Measurements from ENCODE around the gene SPTSSB. TPM values are rescaled to one million over a fixed set of nuclear protein-coding genes. Genes with fewer than 3 reads are reported as not detected.

SPTSSB gene
- total and polyA plus RNA-seq, 7 donors, result 0.09 to 6.0 (median 0.46) TPM; not detected in 4

- Histone ChIP-seq H3K27ac (no peak overlapping the region), H3K9me3 (no peaks in the 10 kb centered on the region), H3K36me3 (no peaks in the 10 kb centered on the region), H3K4me1 (peaks cover 0 to 13% (median 6%) of the 10 kb centered on the region in 4 donors), H3K4me3 (no peak overlapping the region), H3K27me3 (no peaks in the 10 kb centered on the region)
- 34 to 38% methylated on average over 3 of the region's 3 CpGs for WGBS, 2 donors
- no peak for DNase-seq
- intact Hi-C loops (cut with DNase I), result no loop called here
- TF ChIP-seq EP300 (IDR thresholded peaks at IDR 0.05) (no peak), POLR2AphosphoS5 (IDR thresholded peaks at IDR 0.05) (no peak), CTCF (IDR thresholded peaks at IDR 0.05) (peak in 1 of 4 experiments; percentile 20), POLR2A (IDR thresholded peaks at IDR 0.05) (no peak)
These were observed 37.8 kb upstream of the SPTSSB start for GRCh38 chr3:161409069-161409468.

- WGBS, 2 donors, result 27 to 42% methylated on average over 1 of the region's 1 CpG
- H3K9me3 ChIP-seq, result no peaks in the 10 kb centered on the region
- H3K4me3 ChIP-seq, result no peak overlapping the region
- H3K4me1 ChIP-seq, result no peaks in the 10 kb centered on the region
- intact Hi-C loops (cut with DNase I), result no loop called here
- TF ChIP-seq CTCF (IDR thresholded peaks at IDR 0.05) (no peak), POLR2AphosphoS5 (IDR thresholded peaks at IDR 0.05) (no peak), EP300 (IDR thresholded peaks at IDR 0.05) (no peak), POLR2A (IDR thresholded peaks at IDR 0.05) (no peak)
- no peaks in the 10 kb centered on the region for H3K36me3 ChIP-seq
- no peaks in the 10 kb centered on the region for H3K27me3 ChIP-seq
- DNase-seq, result no peak
- no peak overlapping the region for H3K27ac ChIP-seq
These were observed 35.6 kb upstream of the SPTSSB start for GRCh38 chr3:161406594-161407555.

GRCh38 chr3:161405836-161406235 is 34.5 kb upstream of the SPTSSB start:
- 85 to 90% methylated on average over 4 of the region's 4 CpGs for WGBS, 2 donors
- Histone ChIP-seq H3K27ac (no peak overlapping the region), H3K9me3 (no peaks in the 10 kb centered on the region), H3K27me3 (no peaks in the 10 kb centered on the region), H3K4me3 (no peak overlapping the region), H3K4me1 (no peaks in the 10 kb centered on the region), H3K36me3 (no peaks in the 10 kb centered on the region)
- DNase-seq, result no peak
- TF ChIP-seq CTCF (IDR thresholded peaks at IDR 0.05) (no peak), POLR2A (IDR thresholded peaks at IDR 0.05) (no peak), POLR2AphosphoS5 (IDR thresholded peaks at IDR 0.05) (no peak), EP300 (IDR thresholded peaks at IDR 0.05) (no peak)
- intact Hi-C loops (cut with DNase I), result no loop called here

GRCh38 chr3:161405087-161405486 is 33.8 kb upstream of the SPTSSB start:
- Histone ChIP-seq H3K36me3 (no peaks in the 10 kb centered on the region), H3K27me3 (no peaks in the 10 kb centered on the region), H3K27ac (no peak overlapping the region), H3K4me3 (no peak overlapping the region), H3K9me3 (no peaks in the 10 kb centered on the region), H3K4me1 (no peaks in the 10 kb centered on the region)
- intact Hi-C loops (cut with DNase I), result no loop called here
- WGBS, 2 donors, result 50 to 92% methylated on average over 1 of the region's 1 CpG
- DNase-seq, result no peak
- TF ChIP-seq CTCF (IDR thresholded peaks at IDR 0.05) (no peak), EP300 (IDR thresholded peaks at IDR 0.05) (no peak), POLR2A (IDR thresholded peaks at IDR 0.05) (no peak), POLR2AphosphoS5 (IDR thresholded peaks at IDR 0.05) (no peak)
